Naive thymus-derived CD8-positive, alpha-beta T cell (primary cell): ENCODE data around the gene CIAO1. TPM values are rescaled to one million over a fixed set of nuclear protein-coding genes. Genes with fewer than 3 reads are reported as not detected.
"Not testable (repeated sequence)": the region's sequence is repeated elsewhere in the genome, so short reads cannot be mapped to it uniquely, and the experiment has no call there.

Source experiments
- ATAC-seq, 2 donors: fragments of 150-1000 bp; cut with Tn5 transposase in 1 of 2; sonication (Bioruptor Pico), chemical (Tn5 transposase) in 1 of 2; 1 replicate in 1 of 2; 2 replicates in 1 of 2; pipeline ENCODE4 v1.10.0; 2021; ENCODE audit warnings: mild to moderate bottlenecking in 2 of 2, moderate library complexity in 2 of 2
- POLR2A ChIA-PET: fragments of 350-600 bp; sonication (Branson Sonifier 250); formaldehyde crosslinking; loops from one replicate; lab custom pipeline; 2021; ENCODE audit warnings: antibody characterized with exemption; lab: Charles Lee
- DNase-seq, 10 donors: peaks; one replicate each; pipeline versions ENCODE4 v3.0.0 to v3.0.0-alpha.2; 2020 to 2022
- H3K27ac Mint-ChIP-seq, 10 donors: one replicate each; pipeline ENCODE4 v1.8.0; 2020 to 2022; ENCODE audit warnings: mild to moderate bottlenecking in 10 of 10, mixed read lengths in 10 of 10, moderate library complexity in 4 of 10, inconsistent platforms in 1 of 10
- H3K27me3 Mint-ChIP-seq, 5 donors: one replicate each; pipeline ENCODE4 v1.8.0; 2021 to 2022; ENCODE audit warnings: mixed read lengths in 5 of 5
- H3K36me3 Mint-ChIP-seq, 3 donors: one replicate each; pipeline ENCODE4 v1.8.0; 2020 to 2022; ENCODE audit warnings: mixed read lengths in 3 of 3, mild to moderate bottlenecking in 2 of 3, inconsistent platforms in 1 of 3
- H3K4me1 Mint-ChIP-seq, 4 donors: one replicate each; pipeline ENCODE4 v1.8.0; 2021 to 2022; ENCODE audit warnings: mixed read lengths in 4 of 4
- H3K4me3 Mint-ChIP-seq, 10 donors: one replicate each; pipeline ENCODE4 v1.8.0; 2020 to 2022; ENCODE audit warnings: mild to moderate bottlenecking in 10 of 10, mixed read lengths in 10 of 10, moderate library complexity in 6 of 10, inconsistent platforms in 1 of 10
- H3K9me3 Mint-ChIP-seq, 9 donors: one replicate each; pipeline ENCODE4 v1.8.0; 2020 to 2022; ENCODE audit warnings: mixed read lengths in 9 of 9, mild to moderate bottlenecking in 3 of 9, inconsistent platforms in 1 of 9, moderate library complexity in 1 of 9
- polyA plus RNA-seq, 3 donors: library from polyadenylated mRNA; unstranded; fragments of 300-500 nt; fragmentation: Illumina TruSeq; gene quantifications; one replicate each; pipeline ENCODE4 v1.2.3, GENCODE V29; 2021
- total RNA-seq, 8 experiments: library from RNA in 2 of 8; stranded (reverse) in 2 of 8; gene quantifications; one replicate each; pipeline ENCODE4 v1.2.3 and lab custom pipeline; 2021 to 2026

Gene CIAO1
- total and polyA plus RNA-seq, 5 experiments from 2014 or later: 85.5 to 106 (median 88.6) TPM

DNA sequence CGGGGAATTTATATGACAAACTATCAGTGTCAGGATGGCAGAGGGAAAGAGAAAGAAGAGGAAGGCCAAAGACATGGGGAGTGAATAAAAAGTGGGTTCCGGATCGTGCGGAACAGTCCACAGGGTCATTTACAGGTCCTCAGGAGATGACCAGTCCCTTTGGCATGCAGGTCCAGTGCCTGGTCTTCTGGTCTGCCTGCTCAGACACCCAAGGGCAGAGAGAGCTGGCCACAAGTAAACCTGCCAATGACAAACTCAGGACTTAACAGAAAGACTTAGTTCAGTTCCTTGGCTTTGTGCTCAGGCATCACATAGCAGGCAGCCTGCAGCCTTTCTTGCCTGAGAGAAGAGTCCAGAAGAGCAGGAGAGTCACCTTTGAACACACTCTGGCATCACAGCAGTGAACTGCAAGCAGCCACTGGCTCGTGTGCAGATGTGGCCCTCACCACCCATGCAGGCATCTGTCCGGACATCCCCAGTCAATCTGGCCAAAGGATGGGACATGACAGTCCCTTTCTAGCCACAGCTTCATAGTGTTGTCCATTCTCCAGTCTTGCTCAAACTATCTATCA, 14.2 kb upstream of the CIAO1 start:
- H3K4me3 Mint-ChIP-seq: no peak overlapping the region
- H3K27ac Mint-ChIP-seq: peak overlapping the region in 8 of 10 donors; percentile 16 to 86 (median 52)
- no peaks in the 10 kb centered on the region for H3K9me3 Mint-ChIP-seq
- H3K36me3 Mint-ChIP-seq: peaks cover 0 to 52% (median 10%) of the 10 kb centered on the region in 3 donors
- H3K4me1 Mint-ChIP-seq: peaks cover 26 to 42% (median 40%) of the 10 kb centered on the region in 4 donors
- no peaks in the 10 kb centered on the region for H3K27me3 Mint-ChIP-seq
- POLR2A ChIA-PET: no interaction called here
- ATAC-seq (no peak), DNase-seq (no peak)

DNA sequence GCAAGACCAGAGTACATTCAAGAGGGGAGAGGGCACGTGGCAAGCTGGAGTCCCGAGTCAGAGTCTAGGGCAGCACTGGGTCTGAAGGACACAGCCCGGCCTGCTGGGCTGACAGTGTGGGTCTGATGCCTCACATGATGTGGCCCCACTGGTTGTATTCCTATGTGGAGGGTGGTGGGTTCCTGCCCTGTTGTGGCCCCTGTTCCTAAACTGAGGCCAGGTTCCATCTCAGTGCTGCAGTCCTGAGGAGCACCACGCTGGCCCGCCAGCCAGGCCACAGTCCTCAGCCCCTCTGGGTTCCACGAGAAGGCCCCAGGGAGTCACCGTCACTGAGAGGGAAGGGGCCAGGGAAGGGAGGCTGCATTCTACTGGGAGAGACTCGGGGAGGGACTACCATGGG, 13.5 kb upstream of the CIAO1 start:
- Mint-ChIP-seq H3K27ac (peak overlapping the region in 5 of 10 donors; percentile 18 to 68 (median 47)), H3K27me3 (no peaks in the 10 kb centered on the region), H3K4me3 (no peak overlapping the region), H3K4me1 (peaks cover 26 to 45% (median 43%) of the 10 kb centered on the region in 4 donors), H3K9me3 (no peaks in the 10 kb centered on the region), H3K36me3 (peaks cover 0 to 52% (median 10%) of the 10 kb centered on the region in 3 donors)
- ATAC-seq (no peak), DNase-seq (no peak)
- POLR2A ChIA-PET: interaction anchor here (0.6 to 2.3 kb wide), 2 partner anchors 12 to 44 kb away, joined by 3 to 11 read pairs; partner anchors contain the start of gene STARD7

DNA sequence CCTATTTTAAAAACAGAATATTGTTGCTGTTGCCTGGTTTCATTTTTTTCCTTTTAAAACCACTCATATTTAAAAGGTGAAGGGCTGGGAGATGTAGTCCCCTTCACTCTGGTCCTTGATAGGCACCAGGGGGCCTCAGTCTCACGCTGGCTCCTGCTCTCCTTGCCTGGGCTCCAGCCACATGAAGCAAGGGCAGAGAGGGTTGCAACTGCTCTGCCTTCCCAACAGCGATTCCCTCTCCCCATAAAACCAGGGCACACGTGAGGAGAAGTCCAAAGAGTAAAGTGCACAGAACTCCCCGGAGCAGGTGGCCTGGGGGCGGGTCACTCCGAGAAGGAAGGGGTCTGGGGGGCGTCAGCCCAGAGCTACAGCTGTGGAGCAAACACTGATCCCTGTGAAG, 13.0 kb upstream of the CIAO1 start:
- POLR2A ChIA-PET: interaction anchor here (0.6 to 2.3 kb wide), 3 partner anchors 11 to 44 kb away, joined by 3 to 11 read pairs (median 5); partner anchors contain the start of gene STARD7
- no peak for DNase-seq
- no peak for ATAC-seq
- no peaks in the 10 kb centered on the region for H3K27me3 Mint-ChIP-seq
- H3K27ac Mint-ChIP-seq: peak overlapping the region in 2 of 10 donors; percentile 22 to 41
- peaks cover 25 to 49% (median 46%) of the 10 kb centered on the region in 4 donors for H3K4me1 Mint-ChIP-seq
- no peaks in the 10 kb centered on the region for H3K9me3 Mint-ChIP-seq
- peaks cover 0 to 50% (median 10%) of the 10 kb centered on the region in 3 donors for H3K36me3 Mint-ChIP-seq
- no peak overlapping the region for H3K4me3 Mint-ChIP-seq

DNA sequence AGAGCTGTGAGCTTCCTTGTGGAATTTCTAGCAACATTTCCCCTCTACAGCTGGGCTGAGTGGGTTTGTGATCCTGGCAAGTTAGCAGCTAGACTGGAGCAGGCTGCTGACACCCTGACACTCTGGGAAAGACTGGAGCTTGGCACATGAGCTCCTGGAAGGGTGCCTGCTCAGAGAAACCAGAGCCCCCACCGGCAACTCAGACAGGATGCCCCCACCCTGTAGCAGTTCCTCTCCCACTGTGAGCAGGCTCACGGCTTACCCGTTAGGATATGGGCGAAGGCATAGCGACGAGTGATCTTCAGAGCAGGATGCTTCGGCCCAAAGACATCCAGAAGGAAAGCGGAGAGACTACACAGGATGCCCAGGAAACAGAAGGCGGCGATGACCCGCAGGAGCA, 11.5 kb upstream of the CIAO1 start:
- Mint-ChIP-seq H3K36me3 (peaks cover 0 to 54% (median 14%) of the 10 kb centered on the region in 3 donors), H3K27me3 (no peaks in the 10 kb centered on the region), H3K27ac (peak overlapping the region; percentile 11 to 96 (median 84)), H3K4me3 (peak overlapping the region in 6 of 10 donors; percentile 5 to 81 (median 42)), H3K4me1 (peaks cover 28 to 62% (median 60%) of the 10 kb centered on the region in 4 donors), H3K9me3 (no peaks in the 10 kb centered on the region)
- ATAC-seq (no peak), DNase-seq (no peak)
- POLR2A ChIA-PET: interaction anchor here (1.2 to 2.3 kb wide), 5 partner anchors 10 to 52 kb away, joined by 3 to 11 read pairs (median 5); partner anchors contain the start of gene STARD7

DNA sequence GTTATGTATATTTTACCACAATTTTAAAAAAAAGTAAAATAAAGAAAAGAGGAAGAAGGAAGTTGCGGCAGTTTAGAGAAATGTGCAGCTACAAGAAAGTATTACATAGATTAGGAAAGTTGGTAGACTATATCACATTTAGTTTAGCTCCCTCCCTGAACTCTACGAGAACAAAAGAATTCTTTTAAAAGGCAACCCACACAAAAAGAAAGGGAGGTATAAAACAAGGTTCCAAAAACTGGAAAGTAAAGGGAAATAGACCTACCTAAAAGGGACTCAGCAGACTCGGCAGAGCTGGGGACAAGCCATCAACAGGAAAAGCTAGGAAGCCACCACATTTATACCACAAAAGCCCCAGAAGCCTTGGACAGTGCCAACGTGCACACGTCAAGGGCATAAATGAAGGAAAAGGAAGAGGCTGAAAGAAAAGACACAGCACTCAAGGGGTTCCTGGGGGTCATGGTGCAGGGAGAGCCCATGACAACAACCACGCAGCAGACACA, 9.4 kb upstream of the CIAO1 start:
- peaks cover 0 to 51% (median 10%) of the 10 kb centered on the region in 3 donors for H3K36me3 Mint-ChIP-seq

DNA sequence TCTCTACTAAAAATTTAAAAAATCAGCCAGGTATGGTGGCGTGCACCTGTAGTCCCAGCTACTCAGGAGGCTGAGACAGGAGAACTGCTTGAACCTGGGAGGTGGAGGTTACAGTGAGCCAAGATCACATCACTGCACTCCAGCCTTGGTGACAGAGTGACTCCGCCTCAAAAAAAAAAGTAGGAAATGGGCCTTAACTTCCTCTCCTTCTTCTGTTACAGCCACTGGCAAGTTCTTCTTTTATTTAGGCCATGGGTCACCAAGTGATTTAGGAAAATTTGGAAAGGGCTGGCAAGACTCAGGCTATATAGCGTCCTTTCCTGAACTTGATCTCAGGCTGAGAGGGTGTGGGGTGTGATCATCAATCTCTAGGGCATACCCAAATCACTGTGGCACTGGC, 8.3 kb upstream of the CIAO1 start:
- ATAC-seq, DNase-seq, H3K9me3 Mint-ChIP-seq, H3K27me3 Mint-ChIP-seq: not testable (repeated sequence)
- Mint-ChIP-seq H3K36me3 (peaks cover 0 to 46% (median 7%) of the 10 kb centered on the region in 3 donors), H3K27ac (peak overlapping the region; percentile 88 to 98 (median 92)), H3K4me1 (peaks cover 33 to 88% (median 77%) of the 10 kb centered on the region in 4 donors), H3K4me3 (peak overlapping the region in 7 of 10 donors; percentile 9 to 81 (median 33))
- POLR2A ChIA-PET: interaction anchor here (1.5 to 2.6 kb wide), 3 partner anchors 12 to 49 kb away, joined by 4 to 16 read pairs (median 12); partner anchors contain the start of gene STARD7

More for the DNA sequence above, 9.4 kb upstream of the CIAO1 start:
- ATAC-seq (peak; percentile 62 to 67), DNase-seq (peak in 3 of 10 donors; percentile 51 to 60 (median 52))
- Mint-ChIP-seq H3K4me1 (peaks cover 34 to 79% (median 73%) of the 10 kb centered on the region in 4 donors), H3K27me3 (no peaks in the 10 kb centered on the region), H3K9me3 (no peaks in the 10 kb centered on the region), H3K4me3 (peak overlapping the region; percentile 60 to 95 (median 80)), H3K27ac (peak overlapping the region; percentile 88 to 98 (median 92))
- POLR2A ChIA-PET: interaction anchor here (0.7 to 2.6 kb wide), 13 partner anchors 8 to 128 kb away, joined by 3 to 16 read pairs (median 5); partner anchors contain the start of gene STARD7

DNA sequence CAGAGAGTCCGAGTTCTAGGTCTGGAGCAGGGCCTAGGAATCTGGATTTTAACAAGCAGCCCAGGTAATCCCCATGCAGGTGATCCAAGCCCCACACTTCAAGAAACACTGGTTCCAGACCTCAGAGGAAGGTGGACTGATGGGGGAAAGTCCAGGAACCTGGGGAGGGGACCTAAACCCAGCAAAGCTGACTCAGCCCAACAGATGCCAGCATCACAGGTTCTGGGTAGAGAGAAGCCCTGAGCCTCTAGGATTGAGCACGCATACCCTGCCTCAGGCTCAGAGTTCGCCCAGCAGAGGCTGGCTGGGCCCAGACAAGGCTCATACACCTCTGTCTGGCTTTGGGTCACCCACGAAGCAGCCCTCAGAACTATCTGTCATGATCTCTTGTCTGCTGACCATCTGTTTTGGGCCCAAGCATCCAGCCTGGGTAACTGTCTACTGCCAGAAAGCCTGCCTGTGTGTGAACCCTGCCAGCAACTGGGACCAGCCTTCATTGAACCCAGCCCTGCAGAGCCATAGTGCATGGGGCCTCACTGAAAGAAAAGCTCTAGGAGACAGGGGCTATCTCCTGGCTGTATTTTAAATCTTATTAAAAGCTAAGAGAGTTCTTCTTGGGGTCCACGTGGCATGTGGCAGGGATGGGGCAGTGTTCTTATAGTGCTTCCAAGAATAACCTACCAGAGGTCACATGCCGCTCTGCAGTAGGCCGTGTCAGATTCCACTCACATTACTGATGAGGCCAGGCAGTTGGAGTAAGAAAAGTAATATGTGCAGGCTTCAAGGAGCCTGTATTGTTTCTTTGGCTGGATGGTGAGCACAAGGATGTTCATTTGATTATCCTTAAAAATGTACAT, 7.6 kb upstream of the CIAO1 start:
- Mint-ChIP-seq H3K27ac (peak overlapping the region; percentile 78 to 98 (median 92)), H3K27me3 (no peaks in the 10 kb centered on the region), H3K36me3 (peaks cover 0 to 45% (median 4%) of the 10 kb centered on the region in 3 donors), H3K9me3 (no peaks in the 10 kb centered on the region), H3K4me1 (peaks cover 32 to 93% (median 81%) of the 10 kb centered on the region in 4 donors), H3K4me3 (peak overlapping the region in 4 of 10 donors; percentile 9 to 63 (median 32))
- ATAC-seq: no peak
- POLR2A ChIA-PET: interaction anchor here (0.9 to 1.2 kb wide), 3 partner anchors 18 to 112 kb away, joined by 3 read pairs; no protein-coding TSS in a partner anchor
- DNase-seq: no peak

DNA sequence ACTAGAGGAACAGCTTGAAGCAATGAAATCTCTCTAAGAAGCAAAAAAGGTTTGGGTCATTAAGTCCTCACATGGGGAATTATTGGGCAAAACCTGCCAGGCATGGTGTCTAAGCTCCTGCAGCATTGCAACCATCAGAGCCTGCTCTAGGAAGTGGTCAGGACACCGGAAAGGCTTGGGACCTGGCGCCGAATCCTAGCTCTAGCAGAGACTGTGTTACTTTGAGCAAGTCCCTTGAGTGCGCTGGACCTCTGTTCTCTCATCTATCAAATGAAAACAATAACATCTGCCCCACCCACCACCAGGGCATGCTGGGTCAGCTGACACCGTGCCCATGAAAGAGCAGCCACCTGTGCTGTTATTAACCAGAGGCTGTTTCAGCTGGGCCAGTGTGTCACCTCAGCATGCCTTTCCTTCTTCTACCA, 6.5 kb upstream of the CIAO1 start:
- DNase-seq: no peak
- Mint-ChIP-seq H3K4me1 (peaks cover 35 to 97% (median 86%) of the 10 kb centered on the region in 4 donors), H3K36me3 (peaks cover 0 to 43% (median 4%) of the 10 kb centered on the region in 3 donors), H3K27me3 (no peaks in the 10 kb centered on the region), H3K4me3 (peak overlapping the region in 2 of 10 donors; percentile 24 to 58), H3K9me3 (no peaks in the 10 kb centered on the region), H3K27ac (peak overlapping the region; percentile 20 to 96 (median 75))
- POLR2A ChIA-PET: interaction anchor here (0.5 to 3.4 kb wide), 5 partner anchors 14 to 422 kb away, joined by 3 to 23 read pairs (median 3); partner anchors contain the start of gene STARD7
- no peak for ATAC-seq

DNA sequence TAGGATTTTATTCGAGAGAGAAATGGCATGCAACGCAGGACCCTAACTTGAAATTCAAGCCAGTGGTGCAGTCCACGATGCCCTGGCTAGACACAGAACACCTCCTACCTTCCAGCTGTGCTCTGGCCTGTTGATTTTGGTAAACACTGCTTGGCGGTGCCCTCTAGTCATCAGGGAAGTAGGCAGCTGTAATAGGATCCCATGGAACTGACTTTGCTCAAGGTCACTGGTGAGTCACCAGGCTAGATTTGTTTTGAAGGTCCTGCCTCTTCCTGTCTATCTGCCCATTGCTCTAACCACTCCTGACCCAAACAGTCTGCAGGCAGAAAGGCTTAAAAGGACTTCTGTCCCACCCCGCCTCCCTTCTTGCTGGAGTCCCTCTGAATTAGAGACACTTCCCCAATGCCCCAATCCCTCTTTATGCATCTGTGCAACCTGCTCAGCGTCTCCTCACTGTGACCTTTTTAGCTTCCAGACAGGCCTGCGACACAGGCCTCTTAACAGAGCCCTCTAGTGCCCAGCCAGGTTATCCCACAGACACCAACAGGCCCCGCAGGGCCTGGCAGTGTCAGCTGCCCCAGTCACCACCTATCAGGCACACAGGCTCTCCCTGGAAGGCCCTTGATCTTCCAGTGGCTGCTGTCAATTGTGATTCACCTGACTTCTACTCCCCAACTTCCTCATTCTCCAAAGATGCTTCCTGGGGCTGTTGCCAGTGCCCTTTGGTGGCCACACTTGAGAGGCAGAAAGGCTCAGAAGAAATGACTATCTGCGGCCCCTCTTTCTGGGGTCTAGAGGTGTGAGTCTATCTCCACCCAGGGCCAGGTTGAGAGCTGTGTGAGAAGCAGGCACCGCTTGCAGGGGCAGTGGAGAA, 5.4 kb upstream of the CIAO1 start:
- ATAC-seq (peak; percentile 20 to 55), DNase-seq (peak in 5 of 10 donors; percentile 13 to 38 (median 28))
- H3K27me3 Mint-ChIP-seq: no peaks in the 10 kb centered on the region
- peak overlapping the region; percentile 21 to 96 (median 80) for H3K27ac Mint-ChIP-seq
- peak overlapping the region in 9 of 10 donors; percentile 7 to 61 (median 36) for H3K4me3 Mint-ChIP-seq
- H3K4me1 Mint-ChIP-seq: peaks cover 32 to 91% (median 79%) of the 10 kb centered on the region in 4 donors
- H3K36me3 Mint-ChIP-seq: peaks cover 0 to 36% (median 4%) of the 10 kb centered on the region in 3 donors
- no peaks in the 10 kb centered on the region for H3K9me3 Mint-ChIP-seq
- POLR2A ChIA-PET: interaction anchor here (0.6 to 3.4 kb wide), 3 partner anchors 14 to 105 kb away, joined by 3 to 23 read pairs (median 4); partner anchors contain the start of gene STARD7

DNA sequence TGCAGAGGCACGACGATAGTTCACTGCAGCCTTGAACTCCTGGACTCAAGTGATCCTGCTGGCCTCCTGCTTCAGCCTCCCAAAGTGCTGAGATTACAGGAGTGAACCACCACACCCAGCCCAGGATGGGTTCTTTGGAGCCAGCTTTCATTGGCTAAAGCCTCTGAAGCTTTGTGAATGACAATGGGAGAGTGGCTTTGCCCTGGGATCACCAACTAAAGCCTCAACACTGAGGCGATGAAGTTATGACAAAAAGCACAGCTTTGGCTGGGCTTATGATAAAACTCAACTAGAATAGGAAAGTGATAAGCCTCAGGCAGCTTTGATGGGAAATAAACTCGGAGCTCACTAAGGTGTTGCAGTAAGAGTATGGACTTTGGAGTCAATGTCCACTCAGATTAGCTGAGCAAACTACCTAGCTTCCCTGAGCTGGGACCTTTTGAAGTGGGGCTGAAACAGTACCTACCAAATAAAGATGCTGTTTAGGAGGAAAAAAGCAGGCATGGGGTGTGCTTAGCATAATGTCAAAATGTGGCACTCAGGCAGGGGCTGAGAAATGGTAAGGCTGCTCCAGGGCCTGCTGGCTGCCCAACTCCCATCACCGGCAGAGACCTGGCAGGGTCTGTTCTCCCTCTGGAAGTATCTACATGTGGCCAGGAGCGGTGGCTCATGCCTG, 4.6 kb upstream of the CIAO1 start:
- peak overlapping the region in 7 of 10 donors; percentile 11 to 96 (median 80) for H3K27ac Mint-ChIP-seq
- POLR2A ChIA-PET: interaction anchor here (0.6 to 3.4 kb wide), 3 partner anchors 15 to 53 kb away, joined by 3 to 23 read pairs (median 4); partner anchors contain the start of gene STARD7
- H3K27me3 Mint-ChIP-seq: no peaks in the 10 kb centered on the region
- peaks cover 34 to 85% (median 78%) of the 10 kb centered on the region in 4 donors for H3K4me1 Mint-ChIP-seq
- H3K36me3 Mint-ChIP-seq: peaks cover 0 to 37% (median 4%) of the 10 kb centered on the region in 3 donors
- H3K4me3 Mint-ChIP-seq: peak overlapping the region in 1 of 10 donors; percentile 14
- H3K9me3 Mint-ChIP-seq: no peaks in the 10 kb centered on the region
- DNase-seq: no peak
- ATAC-seq: no peak
